GM12878 (cell line): ENCODE results near the gene DHX16. TPM values are rescaled to one million over a fixed set of nuclear protein-coding genes. Genes with fewer than 3 reads are reported as not detected.

Experiments
- ATF7 ChIP-seq: fragments of 450-650 bp; IDR thresholded peaks from 2 replicates; pipeline ENCODE4 v1.6.1; 2016; ENCODE audit warnings: low read depth, mild to moderate bottlenecking
- BMI1 ChIP-seq: fragments of 450-650 bp; IDR thresholded peaks from 2 replicates; pipeline ENCODE4 v1.6.1; 2016; ENCODE audit warnings: mild to moderate bottlenecking, moderate library complexity, borderline replicate concordance
- CHD1 ChIP-seq: IDR thresholded peaks from 2 replicates; pipeline ENCODE4 v1.6.1; 2012; ENCODE audit warnings: low read depth, low read length, improper control_type of control experiment
- DPF2 ChIP-seq: fragments of 450-650 bp; IDR thresholded peaks from 2 replicates; pipeline ENCODE4 v1.6.1; 2017; ENCODE audit warnings: mild to moderate bottlenecking
- HDAC6 ChIP-seq: fragments of 200-600 bp; sonication (generic); IDR thresholded peaks from one replicate; pipeline ENCODE4 v1.8.0; 2017; ENCODE audit warnings: antibody characterized with exemption; ENCODE audit not compliant: unreplicated experiment
- KLF5 ChIP-seq: fragments of 450-650 bp; IDR thresholded peaks from 2 replicates; pipeline ENCODE4 v1.6.1; 2014; ENCODE audit warnings: mild to moderate bottlenecking; ENCODE audit not compliant: partially characterized antibody
- NR2C1 ChIP-seq: fragments of 450-650 bp; IDR thresholded peaks from 2 replicates; pipeline ENCODE4 v1.6.1; 2017; ENCODE audit warnings: antibody characterized with exemption, mild to moderate bottlenecking, moderate library complexity
- PAX5 ChIP-seq: IDR thresholded peaks from 2 replicates; pipeline ENCODE4 v1.6.1; 2011; ENCODE audit warnings: low read depth, low read length, borderline replicate concordance
- PBX3 ChIP-seq: IDR thresholded peaks from 2 replicates; pipeline ENCODE4 v1.6.1; 2011; ENCODE audit warnings: mild to moderate bottlenecking, low read depth, low read length, moderate library complexity; ENCODE audit not compliant: insufficient replicate concordance
- TAF1 ChIP-seq: IDR thresholded peaks from 2 replicates; pipeline ENCODE4 v1.6.1; 2011; ENCODE audit warnings: mild to moderate bottlenecking, low read depth, low read length, borderline replicate concordance
- YY1 ChIP-seq: IDR thresholded peaks from 2 replicates; pipeline ENCODE4 v1.6.1; 2011; ENCODE audit warnings: low read depth, mild to moderate bottlenecking, low read length
- ZNF207 ChIP-seq: fragments of 450-650 bp; IDR thresholded peaks from 2 replicates; pipeline ENCODE4 v1.6.1; 2014; ENCODE audit warnings: antibody characterized with exemption, mild to moderate bottlenecking, borderline replicate concordance
- ZNF592 ChIP-seq: fragments of 450-650 bp; IDR thresholded peaks from 2 replicates; pipeline ENCODE4 v1.6.1; 2017; ENCODE audit warnings: mild to moderate bottlenecking, moderate library complexity
- polyA plus RNA-seq, 11 experiments: library from polyadenylated mRNA; depleted of rRNA in 4 of 11; unstranded in 6 of 11; stranded (reverse) in 5 of 11; fragments of >200 nt; fragmentation: Nextera tagmentation in 4 of 11; fragmentation: Illumina TruSeq in 1 of 11; extraction: Ambion mirVana in 4 of 11; extraction: Trizol in 1 of 11; gene quantifications; 1 replicate in 1 of 11; 2 replicates in 10 of 11; pipeline versions ENCODE4 v1.2.1 to v1.2.3, GENCODE V29; 2011 to 2016; ENCODE audit warnings: inconsistent platforms in 2 of 11, missing spikeins in 2 of 11, low read depth in 1 of 11
- total RNA-seq, 4 experiments: library from RNA; depleted of rRNA in 3 of 4; stranded (reverse); fragments of >200 nt in 3 of 4; fragmentation: Illumina TruSeq in 1 of 4; extraction: Trizol in 1 of 4; gene quantifications; 2 replicates each; pipeline versions ENCODE4 v1.2.1 to v1.2.3, GENCODE V29; 2013 to 2021
- TF ChIP-seq, protein P1 (sequence below): IDR thresholded peaks from 2 replicates; pipeline ENCODE4 v1.6.1; 2012; ENCODE audit warnings: mild to moderate bottlenecking, low read depth, low read length
- TF ChIP-seq, protein P2 (sequence below): fragments of 450-650 bp; IDR thresholded peaks from 2 replicates; pipeline ENCODE4 v1.6.1; 2016; ENCODE audit warnings: mild to moderate bottlenecking, moderate library complexity, borderline replicate concordance

The DHX16 gene
- total and polyA plus RNA-seq, 10 of the 15 experiments (the other 5 are each of a cell fraction or from before 2014, with no cell fraction given) = 10.1 to 41.4 (median 38.3) TPM

DNA sequence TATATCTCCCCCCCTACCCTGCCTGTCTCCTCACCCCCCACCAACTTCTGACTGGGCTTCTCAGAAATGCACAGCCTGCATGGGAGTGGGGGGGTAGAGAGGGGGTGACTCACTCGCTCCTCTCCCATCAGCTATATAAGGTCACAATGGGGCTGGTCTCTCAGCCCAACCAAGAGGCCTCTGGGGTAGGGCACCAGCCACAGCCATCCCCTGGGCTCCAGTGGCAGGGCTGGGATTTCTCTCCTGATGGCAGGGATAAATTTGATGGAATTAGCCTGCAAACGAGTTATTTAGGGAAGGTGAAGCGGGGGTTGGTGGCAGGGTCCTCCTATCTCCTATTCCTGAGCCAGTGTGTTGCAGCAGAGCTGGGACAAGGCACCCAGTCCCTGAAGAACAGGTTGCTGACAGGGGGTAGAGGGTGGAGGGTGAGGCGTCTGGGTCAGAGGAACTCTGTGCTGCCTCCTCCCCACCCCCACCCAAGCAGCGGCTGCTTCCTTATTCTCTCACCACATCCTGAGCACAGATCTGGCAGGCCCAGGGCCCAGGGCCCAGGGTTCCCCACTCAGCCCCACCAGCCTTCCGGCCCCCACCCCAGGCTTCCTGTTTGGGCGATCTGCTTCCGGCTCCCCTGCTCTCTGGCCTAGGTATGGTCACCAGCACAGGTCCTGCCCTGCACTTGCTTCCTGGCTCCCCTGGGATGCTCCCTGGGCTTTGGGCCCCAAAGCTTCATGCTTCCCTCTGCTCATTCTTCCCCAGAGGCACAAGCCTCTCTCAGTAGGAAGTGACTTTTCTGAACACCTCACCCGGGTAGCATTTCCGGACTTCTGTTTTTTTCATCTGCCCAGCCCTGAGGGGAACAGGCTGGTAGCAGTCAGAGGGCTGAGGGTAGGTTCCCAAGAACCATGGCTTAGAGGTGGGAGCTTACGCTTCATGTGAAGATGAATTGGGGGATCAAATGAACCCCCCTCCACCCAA, 9.6 kb upstream of the DHX16 start (continued):
- TF ChIP-seq ZNF207 (0 out of 2 replicates have a peak, but pooled peaks have one; percentile 40), CHD1 (0 out of 2 replicates have a peak, but pooled peaks have one; percentile 36), KLF5 (no peak), NR2C1 (peak; percentile 61), BMI1 (no peak), ZNF592 (no peak), PAX5 (peak; percentile 76; the same call in 1 of the 2 replicates), ATF7 (peak; percentile 75), YY1 (peak; percentile 63), PBX3 (no peak), DPF2 (peak; percentile 62), HDAC6 (peak; percentile 8), TAF1 (peak; percentile 60)
- TF ChIP-seq, protein P1, sequence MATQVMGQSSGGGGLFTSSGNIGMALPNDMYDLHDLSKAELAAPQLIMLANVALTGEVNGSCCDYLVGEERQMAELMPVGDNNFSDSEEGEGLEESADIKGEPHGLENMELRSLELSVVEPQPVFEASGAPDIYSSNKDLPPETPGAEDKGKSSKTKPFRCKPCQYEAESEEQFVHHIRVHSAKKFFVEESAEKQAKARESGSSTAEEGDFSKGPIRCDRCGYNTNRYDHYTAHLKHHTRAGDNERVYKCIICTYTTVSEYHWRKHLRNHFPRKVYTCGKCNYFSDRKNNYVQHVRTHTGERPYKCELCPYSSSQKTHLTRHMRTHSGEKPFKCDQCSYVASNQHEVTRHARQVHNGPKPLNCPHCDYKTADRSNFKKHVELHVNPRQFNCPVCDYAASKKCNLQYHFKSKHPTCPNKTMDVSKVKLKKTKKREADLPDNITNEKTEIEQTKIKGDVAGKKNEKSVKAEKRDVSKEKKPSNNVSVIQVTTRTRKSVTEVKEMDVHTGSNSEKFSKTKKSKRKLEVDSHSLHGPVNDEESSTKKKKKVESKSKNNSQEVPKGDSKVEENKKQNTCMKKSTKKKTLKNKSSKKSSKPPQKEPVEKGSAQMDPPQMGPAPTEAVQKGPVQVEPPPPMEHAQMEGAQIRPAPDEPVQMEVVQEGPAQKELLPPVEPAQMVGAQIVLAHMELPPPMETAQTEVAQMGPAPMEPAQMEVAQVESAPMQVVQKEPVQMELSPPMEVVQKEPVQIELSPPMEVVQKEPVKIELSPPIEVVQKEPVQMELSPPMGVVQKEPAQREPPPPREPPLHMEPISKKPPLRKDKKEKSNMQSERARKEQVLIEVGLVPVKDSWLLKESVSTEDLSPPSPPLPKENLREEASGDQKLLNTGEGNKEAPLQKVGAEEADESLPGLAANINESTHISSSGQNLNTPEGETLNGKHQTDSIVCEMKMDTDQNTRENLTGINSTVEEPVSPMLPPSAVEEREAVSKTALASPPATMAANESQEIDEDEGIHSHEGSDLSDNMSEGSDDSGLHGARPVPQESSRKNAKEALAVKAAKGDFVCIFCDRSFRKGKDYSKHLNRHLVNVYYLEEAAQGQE = 0 out of 2 replicates have a peak, but pooled peaks have one; percentile 22
- TF ChIP-seq, protein P2, sequence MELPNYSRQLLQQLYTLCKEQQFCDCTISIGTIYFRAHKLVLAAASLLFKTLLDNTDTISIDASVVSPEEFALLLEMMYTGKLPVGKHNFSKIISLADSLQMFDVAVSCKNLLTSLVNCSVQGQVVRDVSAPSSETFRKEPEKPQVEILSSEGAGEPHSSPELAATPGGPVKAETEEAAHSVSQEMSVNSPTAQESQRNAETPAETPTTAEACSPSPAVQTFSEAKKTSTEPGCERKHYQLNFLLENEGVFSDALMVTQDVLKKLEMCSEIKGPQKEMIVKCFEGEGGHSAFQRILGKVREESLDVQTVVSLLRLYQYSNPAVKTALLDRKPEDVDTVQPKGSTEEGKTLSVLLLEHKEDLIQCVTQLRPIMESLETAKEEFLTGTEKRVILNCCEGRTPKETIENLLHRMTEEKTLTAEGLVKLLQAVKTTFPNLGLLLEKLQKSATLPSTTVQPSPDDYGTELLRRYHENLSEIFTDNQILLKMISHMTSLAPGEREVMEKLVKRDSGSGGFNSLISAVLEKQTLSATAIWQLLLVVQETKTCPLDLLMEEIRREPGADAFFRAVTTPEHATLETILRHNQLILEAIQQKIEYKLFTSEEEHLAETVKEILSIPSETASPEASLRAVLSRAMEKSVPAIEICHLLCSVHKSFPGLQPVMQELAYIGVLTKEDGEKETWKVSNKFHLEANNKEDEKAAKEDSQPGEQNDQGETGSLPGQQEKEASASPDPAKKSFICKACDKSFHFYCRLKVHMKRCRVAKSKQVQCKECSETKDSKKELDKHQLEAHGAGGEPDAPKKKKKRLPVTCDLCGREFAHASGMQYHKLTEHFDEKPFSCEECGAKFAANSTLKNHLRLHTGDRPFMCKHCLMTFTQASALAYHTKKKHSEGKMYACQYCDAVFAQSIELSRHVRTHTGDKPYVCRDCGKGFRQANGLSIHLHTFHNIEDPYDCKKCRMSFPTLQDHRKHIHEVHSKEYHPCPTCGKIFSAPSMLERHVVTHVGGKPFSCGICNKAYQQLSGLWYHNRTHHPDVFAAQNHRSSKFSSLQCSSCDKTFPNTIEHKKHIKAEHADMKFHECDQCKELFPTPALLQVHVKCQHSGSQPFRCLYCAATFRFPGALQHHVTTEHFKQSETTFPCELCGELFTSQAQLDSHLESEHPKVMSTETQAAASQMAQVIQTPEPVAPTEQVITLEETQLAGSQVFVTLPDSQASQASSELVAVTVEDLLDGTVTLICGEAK = peak; percentile 89; the same call in 1 of the 2 replicates
